ENCODE data around the gene DUSP21.

Gene DUSP21

GRCh38 chrX:44874420-44875184 lies 30.8 kb downstream of the DUSP21 start:
- H3K9ac ChIP-seq: peak overlapping the region; percentile 97
- TF ChIP-seq, protein P1, sequence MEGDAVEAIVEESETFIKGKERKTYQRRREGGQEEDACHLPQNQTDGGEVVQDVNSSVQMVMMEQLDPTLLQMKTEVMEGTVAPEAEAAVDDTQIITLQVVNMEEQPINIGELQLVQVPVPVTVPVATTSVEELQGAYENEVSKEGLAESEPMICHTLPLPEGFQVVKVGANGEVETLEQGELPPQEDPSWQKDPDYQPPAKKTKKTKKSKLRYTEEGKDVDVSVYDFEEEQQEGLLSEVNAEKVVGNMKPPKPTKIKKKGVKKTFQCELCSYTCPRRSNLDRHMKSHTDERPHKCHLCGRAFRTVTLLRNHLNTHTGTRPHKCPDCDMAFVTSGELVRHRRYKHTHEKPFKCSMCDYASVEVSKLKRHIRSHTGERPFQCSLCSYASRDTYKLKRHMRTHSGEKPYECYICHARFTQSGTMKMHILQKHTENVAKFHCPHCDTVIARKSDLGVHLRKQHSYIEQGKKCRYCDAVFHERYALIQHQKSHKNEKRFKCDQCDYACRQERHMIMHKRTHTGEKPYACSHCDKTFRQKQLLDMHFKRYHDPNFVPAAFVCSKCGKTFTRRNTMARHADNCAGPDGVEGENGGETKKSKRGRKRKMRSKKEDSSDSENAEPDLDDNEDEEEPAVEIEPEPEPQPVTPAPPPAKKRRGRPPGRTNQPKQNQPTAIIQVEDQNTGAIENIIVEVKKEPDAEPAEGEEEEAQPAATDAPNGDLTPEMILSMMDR (conservative IDR thresholded peaks at IDR 0.05; ENCODE audit: low read depth, low read length): no peak
- peak overlapping the region; percentile 17; the same call in 1 of the 2 replicates for H2AFZ ChIP-seq (ENCODE audit: low read depth)
- H3K36me3 ChIP-seq (ENCODE audit: insufficient read depth): no peaks in the 10 kb centered on the region
- peaks cover 71% of the 10 kb centered on the region for H3K79me2 ChIP-seq (ENCODE audit: insufficient read depth, low read depth)
- peaks cover 39% of the 10 kb centered on the region for H3K4me1 ChIP-seq (ENCODE audit: low read depth, poor library complexity, severe bottlenecking)
- H3K27ac ChIP-seq: peak overlapping the region; percentile 96
- peak overlapping the region; percentile 89 for H3K4me2 ChIP-seq
- H3K4me3 ChIP-seq (IDR thresholded peaks at IDR 0.05; ENCODE audit: insufficient read depth, low read depth, low read length): no peak overlapping the region
- H4K20me1 ChIP-seq (ENCODE audit: insufficient read depth): no peaks in the 10 kb centered on the region; the same call in 1 of the 2 replicates
- H3K27me3 ChIP-seq (ENCODE audit: insufficient read depth, low read depth): no peaks in the 10 kb centered on the region

DNA sequence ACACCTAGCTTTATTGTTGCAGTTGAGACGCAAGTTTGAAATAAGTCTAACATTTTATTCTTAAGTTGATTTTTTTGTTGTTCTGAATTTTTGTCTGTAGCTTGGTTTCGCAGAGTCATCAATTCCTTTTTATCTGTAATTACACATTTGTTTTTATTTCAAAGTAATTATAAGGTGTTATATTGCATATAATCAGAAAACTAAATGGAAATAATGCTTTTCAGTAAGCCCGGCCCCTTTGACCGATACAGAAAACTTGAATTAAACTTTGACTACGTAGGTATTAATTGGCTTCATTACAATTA lies 31.3 kb downstream of the DUSP21 start:
- Histone ChIP-seq H3K27me3 (ENCODE audit: insufficient read depth, low read depth) (no peaks in the 10 kb centered on the region), H3K9ac (peak overlapping the region; percentile 97; the same call in 1 of the 2 replicates), H3K27ac (peak overlapping the region; percentile 96; the same call in 1 of the 2 replicates), H3K4me2 (peak overlapping the region; percentile 89), H3K79me2 (ENCODE audit: insufficient read depth, low read depth) (peaks cover 77% of the 10 kb centered on the region), H2AFZ (ENCODE audit: low read depth) (no peak overlapping the region), H3K4me3 (IDR thresholded peaks at IDR 0.05; ENCODE audit: insufficient read depth, low read depth, low read length) (no peak overlapping the region), H4K20me1 (ENCODE audit: insufficient read depth) (no peaks in the 10 kb centered on the region; the same call in 1 of the 2 replicates), H3K36me3 (ENCODE audit: insufficient read depth) (no peaks in the 10 kb centered on the region), H3K4me1 (ENCODE audit: low read depth, poor library complexity, severe bottlenecking) (peaks cover 39% of the 10 kb centered on the region)
- TF ChIP-seq, protein P1 (conservative IDR thresholded peaks at IDR 0.05; ENCODE audit: low read depth, low read length): no peak

DNA sequence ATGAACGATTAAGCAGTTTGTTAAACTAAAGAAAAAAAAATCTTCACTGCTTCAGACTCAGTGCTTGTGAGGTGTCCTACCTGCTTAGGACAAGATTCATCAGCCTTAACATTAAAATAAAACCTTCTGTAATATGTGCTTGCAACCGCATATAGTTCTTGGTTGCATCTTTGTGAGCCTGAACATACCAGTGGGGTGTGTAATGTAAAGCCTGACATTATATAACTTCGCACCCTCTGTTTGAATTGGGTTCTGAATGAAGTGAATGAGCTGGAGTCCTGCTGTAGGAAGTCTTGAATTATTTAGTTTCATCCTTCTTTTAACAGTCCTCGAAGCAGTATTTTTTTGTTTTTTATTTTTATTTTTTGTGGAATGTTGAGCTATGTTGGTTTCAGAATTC lies 32.3 kb downstream of the DUSP21 start:
- Histone ChIP-seq H3K9ac (no peak overlapping the region; the same call in 1 of the 2 replicates), H3K27ac (no peak overlapping the region), H3K4me2 (peak overlapping the region; percentile 89), H4K20me1 (ENCODE audit: insufficient read depth) (no peaks in the 10 kb centered on the region; the same call in 1 of the 2 replicates), H3K36me3 (ENCODE audit: insufficient read depth) (no peaks in the 10 kb centered on the region), H3K79me2 (ENCODE audit: insufficient read depth, low read depth) (peaks cover 84% of the 10 kb centered on the region), H2AFZ (ENCODE audit: low read depth) (no peak overlapping the region), H3K4me3 (IDR thresholded peaks at IDR 0.05; ENCODE audit: insufficient read depth, low read depth, low read length) (no peak overlapping the region), H3K27me3 (ENCODE audit: insufficient read depth, low read depth) (no peaks in the 10 kb centered on the region), H3K4me1 (ENCODE audit: low read depth, poor library complexity, severe bottlenecking) (peaks cover 38% of the 10 kb centered on the region)
- TF ChIP-seq, protein P1 (conservative IDR thresholded peaks at IDR 0.05; ENCODE audit: low read depth, low read length): no peak

GRCh38 chrX:44876767-44877166 lies 32.9 kb downstream of the DUSP21 start:
- Histone ChIP-seq H4K20me1 (ENCODE audit: insufficient read depth) (no peaks in the 10 kb centered on the region; the same call in 1 of the 2 replicates), H3K4me1 (ENCODE audit: low read depth, poor library complexity, severe bottlenecking) (peaks cover 32% of the 10 kb centered on the region), H3K36me3 (ENCODE audit: insufficient read depth) (no peaks in the 10 kb centered on the region), H3K9ac (no peak overlapping the region), H3K4me2 (no peak overlapping the region), H3K27ac (no peak overlapping the region), H3K79me2 (ENCODE audit: insufficient read depth, low read depth) (peaks cover 84% of the 10 kb centered on the region), H2AFZ (ENCODE audit: low read depth) (no peak overlapping the region), H3K27me3 (ENCODE audit: insufficient read depth, low read depth) (no peaks in the 10 kb centered on the region), H3K4me3 (IDR thresholded peaks at IDR 0.05; ENCODE audit: insufficient read depth, low read depth, low read length) (no peak overlapping the region)
- TF ChIP-seq, protein P1 (conservative IDR thresholded peaks at IDR 0.05; ENCODE audit: low read depth, low read length): no peak
